ENCODE results near the gene SLC34A1. TPM values are rescaled to one million over a fixed set of nuclear protein-coding genes. Genes with fewer than 3 reads are reported as not detected.
"Not testable (repeated sequence)": the region's sequence is repeated elsewhere in the genome, so short reads cannot be mapped to it uniquely, and the experiment has no call there.

The SLC34A1 gene
- total and polyA plus RNA-seq, 4 donors: 0.23 to 1.0 (median 0.47) TPM

- no peak for TF ChIP-seq TAF1 (conservative IDR thresholded peaks at IDR 0.05)
- TF ChIP-seq REST (IDR thresholded peaks at IDR 0.05): no peak
- no peak for TF ChIP-seq FOXA2 (IDR thresholded peaks at IDR 0.05)
- TF ChIP-seq YY1 (IDR thresholded peaks at IDR 0.05): no peak
- TF ChIP-seq GABPA (IDR thresholded peaks at IDR 0.05 in 1 of 2, conservative IDR thresholded peaks at IDR 0.05 in 1 of 2): no peak
- TF ChIP-seq HNF4A (conservative IDR thresholded peaks at IDR 0.05): no peak
- TF ChIP-seq EGR1 (IDR thresholded peaks at IDR 0.05; ENCODE audit: low read depth in 2 of 2): no peak
- TF ChIP-seq NR2F2 (IDR thresholded peaks at IDR 0.05): no peak
- TF ChIP-seq JUND (IDR thresholded peaks at IDR 0.05): no peak
- no peak for TF ChIP-seq ZBTB33 (IDR thresholded peaks at IDR 0.05)
- TF ChIP-seq HNF4G (IDR thresholded peaks at IDR 0.05): no peak
- TF ChIP-seq CTCF (IDR thresholded peaks at IDR 0.05; ENCODE audit: low read depth, low read length, missing input control): no peak
- no peak for TF ChIP-seq FOXA1 (IDR thresholded peaks at IDR 0.05)
- TF ChIP-seq SP1 (IDR thresholded peaks at IDR 0.05): no peak
- TF ChIP-seq ATF3 (IDR thresholded peaks at IDR 0.05): no peak
- no peak for TF ChIP-seq RAD21 (IDR thresholded peaks at IDR 0.05)
- TF ChIP-seq MAX (IDR thresholded peaks at IDR 0.05): no peak
- no peak overlapping the region for H3K9ac ChIP-seq (ENCODE audit: low read depth in 1 of 2, low read length in 2 of 2)
- no peak overlapping the region for H3K27ac ChIP-seq (ENCODE audit: low read depth in 1 of 2, low read length in 2 of 2)
- no peaks in the 10 kb centered on the region for H3K9me3 ChIP-seq (ENCODE audit: control insufficient read depth in 4 of 4, low read length in 3 of 4)
- WGBS: 91% methylated on average over 3 of the region's 3 CpGs
- H3K4me3 ChIP-seq (ENCODE audit: low read depth in 1 of 3, low read length in 3 of 3): no peak overlapping the region
- H3K36me3 ChIP-seq (ENCODE audit: control insufficient read depth in 4 of 4, insufficient read depth in 3 of 4, low read depth in 1 of 4, low read length in 3 of 4): no peaks in the 10 kb centered on the region
- DNase-seq (ENCODE audit: low spot score): no peak
- H3K4me1 ChIP-seq (ENCODE audit: control insufficient read depth in 4 of 4, insufficient read depth in 4 of 4, low read length in 3 of 4): no peaks in the 10 kb centered on the region
- H3K27me3 ChIP-seq (ENCODE audit: control insufficient read depth in 4 of 4, insufficient read depth in 4 of 4, low read length in 3 of 4): no peaks in the 10 kb centered on the region
These were observed 34.8 kb downstream of the SLC34A1 start for GRCh38 chr5:177419046-177419445.

GRCh38 chr5:177420472-177420871 lies 36.2 kb downstream of the SLC34A1 start:
- H3K4me3 ChIP-seq (ENCODE audit: low read depth in 1 of 3, low read length in 3 of 3); H3K9ac ChIP-seq (ENCODE audit: low read depth in 1 of 2, low read length in 2 of 2); H3K27me3 ChIP-seq (ENCODE audit: control insufficient read depth in 4 of 4, insufficient read depth in 4 of 4, low read length in 3 of 4); H3K27ac ChIP-seq (ENCODE audit: low read depth in 1 of 2, low read length in 2 of 2); H3K9me3 ChIP-seq (ENCODE audit: control insufficient read depth in 4 of 4, low read length in 3 of 4); H3K4me1 ChIP-seq (ENCODE audit: control insufficient read depth in 4 of 4, insufficient read depth in 4 of 4, low read length in 3 of 4); H3K36me3 ChIP-seq (ENCODE audit: control insufficient read depth in 4 of 4, insufficient read depth in 3 of 4, low read depth in 1 of 4, low read length in 3 of 4); DNase-seq (ENCODE audit: low spot score): not testable (repeated sequence)
- WGBS: 81% methylated on average over 7 of the region's 7 CpGs
